NCI-H748 (cell line): ENCODE data around the gene PKP1.

Source experiments
- DNase-seq: peaks from one replicate; lab custom pipeline; 2025; ENCODE audit not compliant: unreplicated experiment; lab: John Stamatoyannopoulos, UW

The PKP1 gene

GRCh38 chr1:201324821-201325677 is 41.7 kb downstream of the PKP1 start:
- DNase-seq, result no peak

- DNase-seq, result no peak
Observed at GRCh38 chr1:201325678-201326060, 42.4 kb downstream of the PKP1 start.

- no peak for DNase-seq
Observed at GRCh38 chr1:201326710-201327109, 43.4 kb downstream of the PKP1 start.

GRCh38 chr1:201327687-201328240 is 44.5 kb downstream of the PKP1 start:
- no peak for DNase-seq

GRCh38 chr1:201328576-201328975 is 45.3 kb downstream of the PKP1 start:
- no peak for DNase-seq

- DNase-seq, result no peak
Observed at GRCh38 chr1:201329286-201329685, 46.0 kb downstream of the PKP1 start.

- DNase-seq, result no peak
Observed at GRCh38 chr1:201329801-201330200, 46.5 kb downstream of the PKP1 start.

- no peak for DNase-seq
Observed at GRCh38 chr1:201330541-201330940, 47.2 kb downstream of the PKP1 start.

GRCh38 chr1:201331166-201331565 is 47.9 kb downstream of the PKP1 start:
- no peak for DNase-seq

- DNase-seq, result no peak
Observed at GRCh38 chr1:201332021-201332420, 48.7 kb downstream of the PKP1 start.

GRCh38 chr1:201332616-201333335 is 49.5 kb downstream of the PKP1 start:
- DNase-seq, result no peak

- no peak for DNase-seq
Observed at GRCh38 chr1:201334325-201335173, 51.2 kb downstream of the PKP1 start.

- no peak for DNase-seq
Observed at GRCh38 chr1:201335174-201335870, 52.0 kb downstream of the PKP1 start.

- no peak for DNase-seq
Observed at GRCh38 chr1:201335901-201336300, 52.6 kb downstream of the PKP1 start.

GRCh38 chr1:201336711-201337450 is 53.6 kb downstream of the PKP1 start:
- no peak for DNase-seq

GRCh38 chr1:201341377-201341776 is 58.1 kb downstream of the PKP1 start:
- DNase-seq, result no peak

GRCh38 chr1:201344206-201345080 is 61.1 kb downstream of the PKP1 start:
- no peak for DNase-seq

GRCh38 chr1:201345081-201345355 is 61.7 kb downstream of the PKP1 start:
- DNase-seq, result no peak

- peak; percentile 46 for DNase-seq
Observed at GRCh38 chr1:201346337-201346939, 63.1 kb downstream of the PKP1 start.
